ENCODE measurements around the gene NNT.
"Not testable (repeated sequence)": the region's sequence is repeated elsewhere in the genome, so short reads cannot be mapped to it uniquely, and the experiment has no call there.

NNT gene

DNA sequence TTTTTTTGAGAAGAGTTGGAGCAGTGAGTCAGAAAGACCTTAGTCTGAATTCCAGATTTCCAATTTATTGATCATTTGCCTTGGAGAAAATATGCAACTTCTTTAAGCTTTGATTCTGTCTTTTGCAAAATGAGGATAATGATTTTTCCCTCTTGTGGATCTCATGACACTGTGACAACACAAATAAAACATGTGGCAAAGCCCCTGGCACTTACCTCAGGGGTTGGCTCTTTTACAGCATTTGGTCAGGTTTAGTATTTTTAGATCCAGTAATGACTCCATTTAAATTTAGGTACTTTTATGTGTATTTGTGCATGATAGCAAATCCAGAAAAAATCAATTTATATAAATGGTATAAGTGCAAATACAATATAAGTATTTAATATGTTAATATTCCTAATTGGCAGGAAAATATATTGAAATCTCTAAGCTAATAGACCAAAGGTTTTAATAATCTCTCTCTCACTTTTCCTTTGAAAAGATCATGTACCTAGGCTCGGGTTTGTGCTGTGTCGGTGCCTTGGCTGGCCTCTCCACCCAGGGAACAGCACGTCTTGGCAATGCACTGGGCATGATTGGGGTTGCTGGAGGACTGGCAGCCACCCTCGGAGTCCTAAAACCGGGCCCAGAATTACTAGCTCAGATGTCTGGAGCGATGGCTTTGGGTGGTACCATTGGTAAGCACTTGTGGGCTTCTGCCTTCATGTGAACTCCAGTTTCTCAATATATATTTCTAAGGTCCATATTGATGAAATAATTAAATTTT lies 49.7 kb downstream of the NNT start:
- no peak for TF ChIP-seq ZNF274 (IDR thresholded peaks at IDR 0.05; ENCODE audit: low read depth, low read length)
- no peak overlapping the region for H3K4me3 ChIP-seq (ENCODE audit: low read length)

DNA sequence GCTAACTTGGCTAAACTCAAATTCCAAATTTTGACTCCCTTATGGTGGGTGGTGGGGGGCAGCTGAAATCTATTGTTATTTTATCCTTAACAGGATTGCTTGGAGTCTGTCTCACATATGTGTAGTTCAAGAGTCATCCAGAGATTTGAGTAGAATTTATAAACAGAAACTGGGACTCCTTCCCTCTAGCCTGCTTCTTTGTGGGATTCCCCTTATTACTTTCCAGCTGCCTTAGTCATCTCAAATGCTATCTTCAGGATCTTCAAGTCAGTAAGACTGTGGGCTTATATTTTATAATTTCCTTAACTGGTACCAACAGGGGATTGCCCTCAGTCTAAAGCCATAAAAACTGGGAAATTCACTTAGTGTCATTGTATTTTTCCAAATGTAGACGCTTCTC lies 55.5 kb downstream of the NNT start:
- no peak overlapping the region for H3K4me3 ChIP-seq (ENCODE audit: low read length)
- TF ChIP-seq ZNF274 (IDR thresholded peaks at IDR 0.05; ENCODE audit: low read depth, low read length), result no peak

DNA sequence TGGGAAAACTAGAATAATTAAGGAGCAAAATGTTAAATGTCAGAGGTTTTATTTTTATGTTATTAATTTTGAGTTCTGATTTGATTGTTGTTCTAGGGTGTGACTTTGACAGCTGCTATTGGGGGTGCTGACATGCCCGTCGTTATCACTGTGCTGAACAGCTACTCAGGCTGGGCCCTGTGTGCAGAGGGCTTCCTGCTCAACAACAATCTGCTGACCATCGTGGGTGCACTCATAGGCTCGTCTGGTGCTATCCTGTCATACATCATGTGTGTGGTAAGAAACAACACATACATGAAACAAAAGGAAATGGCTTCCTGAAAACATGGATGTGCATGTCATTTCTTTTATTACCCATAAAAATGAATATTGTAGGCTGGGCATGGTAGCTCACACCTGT lies 56.1 kb downstream of the NNT start:
- no peak overlapping the region for H3K4me3 ChIP-seq (ENCODE audit: low read length)
- TF ChIP-seq ZNF274 (IDR thresholded peaks at IDR 0.05; ENCODE audit: low read depth, low read length), result no peak

DNA sequence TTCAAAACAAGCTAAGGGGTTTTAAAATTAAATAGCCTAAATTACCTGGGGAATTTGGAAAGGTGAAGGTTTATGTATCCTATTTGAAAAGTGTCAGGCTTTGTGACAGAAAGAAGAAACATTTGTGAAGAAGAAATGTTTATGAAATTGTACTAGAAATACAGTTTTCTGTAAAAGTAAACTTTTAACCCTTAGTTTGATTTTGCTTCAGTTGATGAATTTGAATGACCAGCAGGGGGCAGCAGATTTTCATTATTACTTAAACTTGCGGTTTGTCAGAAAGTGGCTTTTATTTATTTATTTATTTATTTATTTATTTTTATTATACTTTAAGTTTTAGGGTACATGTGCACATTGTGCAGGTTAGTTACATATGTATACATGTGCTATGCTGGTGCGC lies 58.1 kb downstream of the NNT start:
- no peak for TF ChIP-seq ZNF274 (IDR thresholded peaks at IDR 0.05; ENCODE audit: low read depth, low read length)

DNA sequence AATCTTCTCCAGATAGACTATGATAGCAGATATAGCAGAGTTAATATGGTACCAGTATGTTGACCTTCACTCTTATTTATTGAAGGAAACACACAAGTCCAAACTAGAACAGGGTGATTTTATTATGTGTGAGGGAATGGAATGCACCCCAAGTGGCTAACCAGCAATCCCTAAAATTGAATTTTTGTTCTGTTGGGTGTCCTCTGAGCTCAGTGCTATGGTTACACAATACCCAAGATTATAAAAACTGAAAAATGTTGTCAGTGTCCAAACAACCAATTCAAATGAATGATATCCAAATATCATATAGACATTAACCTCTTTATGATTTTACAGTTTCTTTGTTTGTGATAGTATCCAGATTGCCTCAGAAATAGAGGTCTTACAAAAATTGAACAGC lies 60.9 kb downstream of the NNT start:
- H3K4me3 ChIP-seq (ENCODE audit: low read length), result no peak overlapping the region
- no peak for TF ChIP-seq ZNF274 (IDR thresholded peaks at IDR 0.05; ENCODE audit: low read depth, low read length)

More for the DNA sequence above, 58.1 kb downstream of the NNT start:
- H3K4me3 ChIP-seq (ENCODE audit: low read length), result no peak overlapping the region

DNA sequence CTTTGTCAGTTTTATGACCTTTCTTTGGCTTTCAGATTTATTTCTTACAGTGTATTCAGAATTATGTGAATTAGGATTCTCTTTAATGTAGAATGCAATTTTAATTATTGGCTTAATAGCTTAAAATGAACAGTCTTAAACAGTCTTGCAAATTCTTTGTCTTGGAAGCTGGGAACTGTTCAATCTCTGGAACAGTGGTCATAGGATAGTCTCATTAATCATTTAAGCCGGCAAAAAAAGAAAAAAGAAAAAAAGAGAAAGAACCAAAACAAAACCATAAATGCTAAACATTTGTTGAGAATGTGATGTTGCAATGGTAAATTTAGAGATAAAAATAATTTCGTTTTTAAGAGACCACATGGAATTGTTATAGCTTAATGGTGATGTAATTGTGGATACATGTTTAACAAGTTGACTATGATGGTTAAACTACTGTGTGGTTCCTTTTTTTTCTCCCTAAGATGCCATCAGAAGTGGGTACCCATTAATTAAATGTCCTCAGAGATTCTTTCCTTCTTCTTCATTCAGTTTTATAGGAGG lies 61.6 kb downstream of the NNT start:
- no peak for TF ChIP-seq ZNF274 (IDR thresholded peaks at IDR 0.05; ENCODE audit: low read depth, low read length)
- no peak overlapping the region for H3K4me3 ChIP-seq (ENCODE audit: low read length)

DNA sequence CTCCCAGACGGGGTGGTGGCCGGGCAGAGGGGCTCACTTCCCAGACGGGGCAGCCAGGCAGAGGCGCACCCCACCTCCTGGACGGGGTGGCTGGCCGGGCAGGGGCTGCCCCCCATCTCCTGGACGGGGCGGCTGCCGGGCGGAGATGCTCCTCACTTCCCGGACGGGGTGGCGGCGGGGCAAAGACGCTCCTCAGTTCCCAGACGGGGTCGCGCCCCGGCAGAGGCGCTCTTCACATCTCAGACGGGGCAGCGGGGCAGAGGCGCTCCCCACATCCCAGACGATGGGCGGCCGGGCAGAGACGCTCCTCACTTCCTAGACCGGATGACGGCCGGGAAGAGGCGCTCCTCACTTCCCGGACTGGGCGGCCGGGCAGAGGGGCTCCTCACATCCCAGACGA lies 62.8 kb downstream of the NNT start:
- not testable (repeated sequence) for H3K4me3 ChIP-seq (ENCODE audit: low read length)

DNA sequence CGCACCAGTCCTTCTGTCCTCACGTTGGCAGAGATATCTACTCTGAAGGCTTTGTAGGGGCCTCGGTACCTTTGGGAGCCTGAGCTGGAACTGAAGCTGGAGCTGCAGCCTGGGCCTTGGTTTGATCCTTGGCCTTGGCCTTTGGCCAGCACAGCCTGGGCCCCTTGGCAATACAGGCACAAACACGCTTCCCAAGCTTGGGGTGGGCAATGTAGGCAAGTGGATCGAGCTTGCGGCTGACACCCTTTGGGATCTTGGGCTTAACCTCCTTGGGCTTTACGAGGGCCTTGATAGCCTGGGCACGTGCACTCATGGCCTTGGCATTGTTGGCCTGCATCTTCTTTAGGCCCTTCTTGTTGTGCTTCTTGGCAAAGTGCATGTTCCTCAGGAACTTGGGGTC lies 63.7 kb downstream of the NNT start:
- not testable (repeated sequence) for H3K4me3 ChIP-seq (ENCODE audit: low read length)

DNA sequence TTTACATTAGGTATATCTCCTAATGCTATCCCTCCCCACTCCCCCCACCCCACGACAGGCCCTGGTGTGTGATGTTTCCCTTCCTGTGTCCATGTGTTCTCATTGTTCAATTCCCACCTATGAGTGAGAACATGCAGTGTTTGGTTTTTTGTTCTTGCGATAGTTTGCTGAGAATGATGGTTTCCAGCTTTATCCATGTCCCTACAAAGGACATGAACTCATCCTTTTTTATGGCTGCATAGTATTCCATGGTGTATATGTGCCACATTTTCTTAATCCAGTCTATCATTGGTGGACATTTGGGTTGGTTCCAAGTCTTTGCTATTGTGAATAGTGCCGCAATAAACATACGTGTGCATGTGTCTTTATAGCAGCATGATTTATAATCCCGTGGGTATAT lies 64.4 kb downstream of the NNT start:
- not testable (repeated sequence) for H3K4me3 ChIP-seq (ENCODE audit: low read length)

DNA sequence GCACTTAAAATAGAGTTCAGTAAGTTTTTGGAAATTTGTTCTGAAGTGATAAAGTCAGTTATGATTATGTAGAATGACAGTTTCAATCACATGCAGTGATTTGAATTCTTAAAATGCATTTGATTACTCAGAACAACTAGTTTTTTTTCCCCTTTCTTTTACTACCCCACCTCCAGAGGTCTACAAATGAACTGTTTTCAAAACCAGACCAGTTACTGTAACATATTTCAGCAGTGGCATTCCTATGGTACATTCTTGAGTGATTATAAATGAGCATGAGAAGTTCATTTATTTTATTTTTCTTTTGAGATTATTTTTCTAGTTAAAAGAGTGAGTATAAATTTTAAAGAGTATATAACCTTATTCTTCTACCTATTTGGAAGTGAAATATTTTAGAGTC lies 71.6 kb downstream of the NNT start:
- no peak for TF ChIP-seq ZNF274 (IDR thresholded peaks at IDR 0.05; ENCODE audit: low read depth, low read length)

DNA sequence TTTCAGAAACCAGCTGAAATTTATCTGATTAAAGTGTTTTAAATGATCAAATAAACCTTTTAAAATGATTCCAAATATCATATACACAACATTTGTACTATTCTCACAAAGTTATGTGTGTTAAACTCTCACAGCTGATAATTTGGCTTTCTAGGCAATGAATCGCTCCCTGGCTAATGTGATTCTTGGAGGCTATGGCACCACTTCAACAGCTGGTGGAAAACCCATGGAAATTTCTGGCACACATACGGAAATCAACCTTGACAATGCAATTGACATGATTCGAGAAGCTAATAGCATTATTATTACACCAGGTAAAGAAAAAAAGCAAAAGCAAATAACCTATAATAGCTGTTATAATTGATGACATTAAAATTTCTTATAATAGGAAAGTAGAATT lies 72.4 kb downstream of the NNT start:
- no peak for TF ChIP-seq ZNF274 (IDR thresholded peaks at IDR 0.05; ENCODE audit: low read depth, low read length)
- no peak overlapping the region for H3K4me3 ChIP-seq (ENCODE audit: low read length)

More for the DNA sequence above, 71.6 kb downstream of the NNT start:
- H3K4me3 ChIP-seq (ENCODE audit: low read length), result no peak overlapping the region

DNA sequence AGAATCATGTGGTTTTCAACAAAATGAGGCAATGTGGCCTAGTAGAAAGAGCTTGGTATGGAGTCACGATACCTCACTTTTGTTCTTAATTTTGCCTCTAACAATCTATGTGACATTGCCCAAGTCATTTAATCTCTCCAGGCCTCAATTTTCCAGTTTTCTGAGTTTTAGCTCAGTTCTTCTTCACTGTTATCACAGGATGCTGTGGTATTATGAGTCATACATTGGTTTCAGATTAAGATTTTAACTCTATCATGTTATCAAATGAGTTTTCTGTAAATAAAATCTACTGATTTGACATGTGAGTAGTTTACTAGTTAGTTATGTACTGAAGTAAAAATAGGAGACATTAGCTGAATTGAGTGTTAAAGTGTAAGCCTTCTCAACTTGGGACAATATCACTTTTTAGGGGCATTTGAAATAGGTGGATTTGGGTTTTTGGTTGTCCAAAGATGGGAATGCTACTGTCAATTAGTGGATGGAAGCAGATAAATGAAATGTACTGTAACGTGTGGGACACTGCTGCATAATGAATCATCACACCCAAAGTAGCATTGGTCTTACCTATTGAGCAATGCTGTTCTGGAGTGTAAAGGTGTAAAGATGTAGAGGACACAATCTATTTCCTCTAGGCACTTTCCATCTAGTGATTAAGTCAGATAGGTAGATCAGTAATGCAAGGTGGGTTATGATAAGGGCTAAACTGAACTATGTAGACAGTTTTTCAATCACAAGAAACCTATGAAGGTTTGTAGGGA lies 73.3 kb downstream of the NNT start:
- H3K4me3 ChIP-seq (ENCODE audit: low read length), result no peak overlapping the region
- no peak for TF ChIP-seq ZNF274 (IDR thresholded peaks at IDR 0.05; ENCODE audit: low read depth, low read length)

DNA sequence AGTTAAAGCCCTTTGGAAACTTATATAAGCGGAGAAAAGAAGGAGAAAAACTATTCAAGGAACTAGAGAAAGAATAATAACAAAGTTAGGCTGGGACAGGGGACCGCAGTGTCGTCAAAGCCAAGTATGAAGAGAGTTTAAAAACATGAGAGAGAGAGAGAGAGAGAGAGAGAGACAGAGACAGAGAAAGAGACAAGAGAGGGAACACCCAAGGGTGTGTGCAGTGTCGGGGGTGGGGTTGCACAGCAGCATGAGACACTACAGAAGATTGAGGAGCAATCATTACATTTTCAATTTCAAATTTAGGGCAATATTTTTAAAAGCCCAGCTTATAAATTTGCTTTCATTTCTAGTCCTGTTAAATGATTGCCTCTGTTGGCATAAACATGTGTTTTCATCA lies 74.3 kb downstream of the NNT start:
- H3K4me3 ChIP-seq (ENCODE audit: low read length), result no peak overlapping the region
- no peak for TF ChIP-seq ZNF274 (IDR thresholded peaks at IDR 0.05; ENCODE audit: low read depth, low read length)

DNA sequence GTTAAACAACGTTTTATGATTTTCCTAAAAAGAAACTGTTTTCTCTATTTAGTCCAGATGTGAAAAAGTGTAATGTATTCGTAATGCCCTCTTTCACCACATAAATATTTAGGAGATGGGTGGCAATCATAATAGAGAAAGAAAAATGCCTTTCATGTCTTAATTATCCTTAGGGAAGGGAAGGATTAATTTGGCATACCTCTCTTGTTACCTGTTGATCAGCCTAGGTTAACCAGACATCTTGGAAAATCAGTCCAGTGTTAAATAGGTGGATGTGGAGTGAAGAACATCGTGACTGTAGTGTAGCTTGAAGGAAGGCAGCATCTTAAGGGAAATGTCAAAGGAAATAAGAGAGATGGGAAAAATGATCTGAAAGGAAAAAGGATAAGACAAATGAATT lies 76.2 kb downstream of the NNT start:
- no peak for TF ChIP-seq ZNF274 (IDR thresholded peaks at IDR 0.05; ENCODE audit: low read depth, low read length)
- no peak overlapping the region for H3K4me3 ChIP-seq (ENCODE audit: low read length)

DNA sequence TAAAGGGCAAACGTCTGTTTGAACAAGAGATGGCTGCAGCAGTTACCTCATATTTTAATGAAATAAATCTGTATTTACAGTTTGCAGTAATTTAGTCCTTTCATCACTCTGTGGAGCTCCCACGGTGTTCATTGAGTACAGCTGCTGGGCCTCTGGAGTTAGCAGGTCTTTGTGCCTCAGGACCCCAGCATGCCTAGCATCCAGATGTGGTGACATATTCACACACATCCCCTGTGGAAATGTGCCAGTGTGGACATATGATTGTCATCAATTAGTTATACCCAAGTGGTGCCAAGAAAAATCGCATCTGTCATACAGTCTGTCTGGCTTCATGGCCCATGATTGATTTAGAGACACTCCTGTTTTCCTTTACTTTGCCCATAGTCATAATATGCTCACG lies 77.3 kb downstream of the NNT start:
- no peak overlapping the region for H3K4me3 ChIP-seq (ENCODE audit: low read length)
- no peak for TF ChIP-seq ZNF274 (IDR thresholded peaks at IDR 0.05; ENCODE audit: low read depth, low read length)
